GM23338 (cell line): Measurements from ENCODE around the gene SPACA1.

Source experiments
- CREB1 ChIP-seq: fragments of 250-450 bp; sonication (Bioruptor Pico); IDR thresholded peaks from 2 replicates; pipeline ENCODE4 v1.5.0; 2020; ENCODE audit warnings: low read depth, mild to moderate bottlenecking, moderate library complexity
- JUNB ChIP-seq: IDR thresholded peaks from one replicate; pipeline ENCODE4 v1.6.1; 2016; ENCODE audit warnings: antibody characterized with exemption; ENCODE audit not compliant: unreplicated experiment
- POLR2AphosphoS5 ChIP-seq: IDR thresholded peaks from 2 replicates; pipeline ENCODE4 v1.6.1; 2016; ENCODE audit warnings: antibody characterized with exemption, low read depth
- ZNF331 ChIP-seq: fragments of 250-450 bp; sonication (Bioruptor Pico); IDR thresholded peaks from 2 replicates; pipeline ENCODE4 v1.5.0; 2020; ENCODE audit warnings: low read depth, mild to moderate bottlenecking, moderate library complexity
- TF ChIP-seq, protein P1 (sequence below), 2 experiments: fragments of 200-600 bp in 1 of 2; sonication (generic) in 1 of 2; conservative IDR thresholded peaks; 2 replicates each; pipeline versions ENCODE4 v1.5.1 to v1.6.1; 2016 to 2017; ENCODE audit warnings: antibody characterized with exemption in 2 of 2, low read depth in 2 of 2, mild to moderate bottlenecking in 2 of 2, moderate library complexity in 1 of 2
- TF ChIP-seq, protein P2 (sequence below): IDR thresholded peaks from one replicate; pipeline ENCODE4 v1.6.1; 2018; ENCODE audit warnings: antibody characterized with exemption; ENCODE audit not compliant: unreplicated experiment

DNA sequence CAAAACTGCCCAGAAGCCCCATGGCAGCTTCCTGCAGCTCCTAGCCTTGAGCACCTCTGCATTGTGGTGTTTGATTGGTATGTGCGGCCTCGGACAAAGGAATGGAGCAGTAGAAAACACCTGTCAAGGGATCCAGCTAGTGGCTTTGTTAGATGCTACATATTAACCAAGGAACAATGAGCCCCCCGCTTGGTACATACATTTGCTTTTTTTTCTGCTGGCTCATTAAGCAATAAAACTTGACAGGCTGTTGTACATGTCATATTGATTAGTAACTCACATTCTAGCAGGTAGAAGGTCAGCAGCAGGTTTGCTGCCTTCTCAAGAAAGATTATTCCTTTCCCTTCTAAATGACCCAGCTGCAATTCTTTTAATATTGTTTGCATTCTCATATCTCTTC is 937 bp downstream of the SPACA1 start:
- TF ChIP-seq, protein P1, sequence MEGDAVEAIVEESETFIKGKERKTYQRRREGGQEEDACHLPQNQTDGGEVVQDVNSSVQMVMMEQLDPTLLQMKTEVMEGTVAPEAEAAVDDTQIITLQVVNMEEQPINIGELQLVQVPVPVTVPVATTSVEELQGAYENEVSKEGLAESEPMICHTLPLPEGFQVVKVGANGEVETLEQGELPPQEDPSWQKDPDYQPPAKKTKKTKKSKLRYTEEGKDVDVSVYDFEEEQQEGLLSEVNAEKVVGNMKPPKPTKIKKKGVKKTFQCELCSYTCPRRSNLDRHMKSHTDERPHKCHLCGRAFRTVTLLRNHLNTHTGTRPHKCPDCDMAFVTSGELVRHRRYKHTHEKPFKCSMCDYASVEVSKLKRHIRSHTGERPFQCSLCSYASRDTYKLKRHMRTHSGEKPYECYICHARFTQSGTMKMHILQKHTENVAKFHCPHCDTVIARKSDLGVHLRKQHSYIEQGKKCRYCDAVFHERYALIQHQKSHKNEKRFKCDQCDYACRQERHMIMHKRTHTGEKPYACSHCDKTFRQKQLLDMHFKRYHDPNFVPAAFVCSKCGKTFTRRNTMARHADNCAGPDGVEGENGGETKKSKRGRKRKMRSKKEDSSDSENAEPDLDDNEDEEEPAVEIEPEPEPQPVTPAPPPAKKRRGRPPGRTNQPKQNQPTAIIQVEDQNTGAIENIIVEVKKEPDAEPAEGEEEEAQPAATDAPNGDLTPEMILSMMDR (conservative IDR thresholded peaks at IDR 0.05; ENCODE audit: low read depth in 2 of 2), result no peak
- TF ChIP-seq, protein P2, sequence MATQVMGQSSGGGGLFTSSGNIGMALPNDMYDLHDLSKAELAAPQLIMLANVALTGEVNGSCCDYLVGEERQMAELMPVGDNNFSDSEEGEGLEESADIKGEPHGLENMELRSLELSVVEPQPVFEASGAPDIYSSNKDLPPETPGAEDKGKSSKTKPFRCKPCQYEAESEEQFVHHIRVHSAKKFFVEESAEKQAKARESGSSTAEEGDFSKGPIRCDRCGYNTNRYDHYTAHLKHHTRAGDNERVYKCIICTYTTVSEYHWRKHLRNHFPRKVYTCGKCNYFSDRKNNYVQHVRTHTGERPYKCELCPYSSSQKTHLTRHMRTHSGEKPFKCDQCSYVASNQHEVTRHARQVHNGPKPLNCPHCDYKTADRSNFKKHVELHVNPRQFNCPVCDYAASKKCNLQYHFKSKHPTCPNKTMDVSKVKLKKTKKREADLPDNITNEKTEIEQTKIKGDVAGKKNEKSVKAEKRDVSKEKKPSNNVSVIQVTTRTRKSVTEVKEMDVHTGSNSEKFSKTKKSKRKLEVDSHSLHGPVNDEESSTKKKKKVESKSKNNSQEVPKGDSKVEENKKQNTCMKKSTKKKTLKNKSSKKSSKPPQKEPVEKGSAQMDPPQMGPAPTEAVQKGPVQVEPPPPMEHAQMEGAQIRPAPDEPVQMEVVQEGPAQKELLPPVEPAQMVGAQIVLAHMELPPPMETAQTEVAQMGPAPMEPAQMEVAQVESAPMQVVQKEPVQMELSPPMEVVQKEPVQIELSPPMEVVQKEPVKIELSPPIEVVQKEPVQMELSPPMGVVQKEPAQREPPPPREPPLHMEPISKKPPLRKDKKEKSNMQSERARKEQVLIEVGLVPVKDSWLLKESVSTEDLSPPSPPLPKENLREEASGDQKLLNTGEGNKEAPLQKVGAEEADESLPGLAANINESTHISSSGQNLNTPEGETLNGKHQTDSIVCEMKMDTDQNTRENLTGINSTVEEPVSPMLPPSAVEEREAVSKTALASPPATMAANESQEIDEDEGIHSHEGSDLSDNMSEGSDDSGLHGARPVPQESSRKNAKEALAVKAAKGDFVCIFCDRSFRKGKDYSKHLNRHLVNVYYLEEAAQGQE, result no peak
- no peak for TF ChIP-seq JUNB
- no peak for TF ChIP-seq POLR2AphosphoS5
- no peak for TF ChIP-seq ZNF331 (CRISPR knock-in tag)
- TF ChIP-seq CREB1, result no peak
